Body of pancreas (tissue), 4 donors: Measurements from ENCODE around the gene CEP120.

Experiments used
- CTCF ChIP-seq, 7 experiments: fragments of 450-650 bp in 4 of 7; fragments of 200-600 bp in 3 of 7; sonication (generic) in 3 of 7; IDR thresholded peaks; one replicate each; pipeline ENCODE4 v1.5.1; 2016 to 2019; ENCODE audit warnings: antibody characterized with exemption in 7 of 7
- POLR2A ChIP-seq, 3 donors: fragments of 450-650 bp; IDR thresholded peaks; one replicate each; pipeline ENCODE4 v1.6.1; 2016; ENCODE audit warnings: antibody characterized with exemption in 3 of 3, mild to moderate bottlenecking in 2 of 3

DNA sequence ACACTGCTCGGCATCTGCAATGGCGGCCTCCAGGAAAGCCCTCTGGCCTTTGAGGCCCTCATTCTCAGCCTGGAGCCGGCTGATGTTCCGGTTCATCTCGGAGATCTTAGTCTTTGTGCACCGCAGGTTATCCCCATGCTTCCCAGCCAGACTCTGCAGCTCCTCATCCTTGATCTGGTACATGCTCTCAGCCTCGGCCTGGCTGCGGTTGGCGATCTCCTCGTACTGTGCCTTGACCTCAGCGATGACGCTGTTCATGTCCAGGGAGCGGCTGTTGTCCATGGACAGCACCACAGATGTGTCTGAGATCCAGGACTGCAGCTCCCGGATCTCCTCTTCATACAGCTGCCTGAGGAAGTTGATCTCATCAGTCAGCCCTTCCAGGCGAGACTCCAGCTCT is 21.9 kb downstream of the CEP120 start:
- TF ChIP-seq CTCF (IDR thresholded peaks at IDR 0.05) (no peak), POLR2A (IDR thresholded peaks at IDR 0.05) (no peak)
